Liver (tissue), 9 donors: ENCODE results near the gene PLSCR1. TPM values are rescaled to one million over a fixed set of nuclear protein-coding genes. Genes with fewer than 3 reads are reported as not detected.

ENCODE experiments used
- DNase-seq: peaks from one replicate; pipeline ENCODE4 v3.0.0-alpha.2; 2017; ENCODE audit warnings: low spot score
- H3K27ac ChIP-seq, 2 donors: one replicate each; pipeline ENCODE4 v1.7.0; 2013; ENCODE audit warnings: inconsistent platforms in 2 of 2, low read length in 2 of 2, control low read depth in 1 of 2, low read depth in 1 of 2, mild to moderate bottlenecking in 1 of 2
- H3K27me3 ChIP-seq, 4 donors: one replicate each; pipeline versions ENCODE4 v1.6.1 to v1.7.0; 2013; ENCODE audit warnings: low read length in 3 of 4, inconsistent platforms in 1 of 4, mild to moderate bottlenecking in 1 of 4, moderate library complexity in 1 of 4; ENCODE audit not compliant: control insufficient read depth in 4 of 4, insufficient read depth in 4 of 4
- H3K36me3 ChIP-seq, 4 donors: one replicate each; pipeline versions ENCODE4 v1.6.1 to v1.7.0; 2013; ENCODE audit warnings: low read length in 3 of 4, mild to moderate bottlenecking in 3 of 4, low read depth in 1 of 4, moderate library complexity in 1 of 4; ENCODE audit not compliant: control insufficient read depth in 4 of 4, insufficient read depth in 3 of 4
- H3K4me1 ChIP-seq, 4 donors: one replicate each; pipeline versions ENCODE4 v1.6.1 to v1.7.0; 2013; ENCODE audit warnings: low read length in 3 of 4, mild to moderate bottlenecking in 3 of 4, moderate library complexity in 1 of 4; ENCODE audit not compliant: control insufficient read depth in 4 of 4, insufficient read depth in 4 of 4
- H3K4me3 ChIP-seq, 3 donors: one replicate each; pipeline versions ENCODE4 v1.6.1 to v1.7.0; 2013; ENCODE audit warnings: low read length in 3 of 3, control low read depth in 1 of 3, low read depth in 1 of 3, mild to moderate bottlenecking in 1 of 3
- H3K9ac ChIP-seq, 2 donors: one replicate each; pipeline ENCODE4 v1.7.0; 2013; ENCODE audit warnings: low read length in 2 of 2, mild to moderate bottlenecking in 2 of 2, moderate library complexity in 2 of 2, control low read depth in 1 of 2, low read depth in 1 of 2
- H3K9me3 ChIP-seq, 4 donors: one replicate each; pipeline versions ENCODE4 v1.6.1 to v1.7.0; 2013; ENCODE audit warnings: low read length in 3 of 4; ENCODE audit not compliant: control insufficient read depth in 4 of 4
- EGR1 ChIP-seq, 2 donors: IDR thresholded peaks; 2 replicates each; pipeline ENCODE4 v1.6.1; 2016 to 2018; ENCODE audit warnings: antibody characterized with exemption in 2 of 2, low read depth in 2 of 2
- FOXA1 ChIP-seq: IDR thresholded peaks from 2 replicates; pipeline ENCODE4 v1.6.1; 2016; ENCODE audit warnings: antibody characterized with exemption
- FOXA2 ChIP-seq: IDR thresholded peaks from 2 replicates; pipeline ENCODE4 v1.6.1; 2016; ENCODE audit warnings: antibody characterized with exemption
- GABPA ChIP-seq, 2 donors: IDR thresholded peaks in 1 of 2; conservative IDR thresholded peaks in 1 of 2; 2 replicates each; pipeline ENCODE4 v1.6.1; 2016; ENCODE audit warnings: antibody characterized with exemption in 2 of 2, mild to moderate bottlenecking in 1 of 2, moderate library complexity in 1 of 2
- HNF4A ChIP-seq, 2 donors: conservative IDR thresholded peaks; 2 replicates each; pipeline ENCODE4 v1.6.1; 2016; ENCODE audit warnings: antibody characterized with exemption in 2 of 2, mild to moderate bottlenecking in 2 of 2
- HNF4G ChIP-seq: IDR thresholded peaks from 2 replicates; pipeline ENCODE4 v1.6.1; 2016; ENCODE audit warnings: antibody characterized with exemption
- JUND ChIP-seq, 2 donors: IDR thresholded peaks; 2 replicates each; pipeline ENCODE4 v1.6.1; 2016; ENCODE audit warnings: antibody characterized with exemption in 2 of 2
- NR2F2 ChIP-seq: IDR thresholded peaks from 2 replicates; pipeline ENCODE4 v1.6.1; 2016; ENCODE audit warnings: antibody characterized with exemption
- RAD21 ChIP-seq, 2 donors: IDR thresholded peaks; 2 replicates each; pipeline ENCODE4 v1.6.1; 2016; ENCODE audit warnings: antibody characterized with exemption in 2 of 2, mild to moderate bottlenecking in 2 of 2
- SP1 ChIP-seq: IDR thresholded peaks from 2 replicates; pipeline ENCODE4 v1.6.1; 2018; ENCODE audit warnings: antibody characterized with exemption, mild to moderate bottlenecking
- TAF1 ChIP-seq: conservative IDR thresholded peaks from 2 replicates; pipeline ENCODE4 v1.6.1; 2016; ENCODE audit warnings: antibody characterized with exemption, mild to moderate bottlenecking
- YY1 ChIP-seq: IDR thresholded peaks from 2 replicates; pipeline ENCODE4 v1.6.1; 2016; ENCODE audit warnings: antibody characterized with exemption, mild to moderate bottlenecking
- WGBS: extraction: QIAGEN DNeasy Blood & Tissue Kit; methylation state at CpG from one replicate; pipeline ENCODE4 v1.1.7; 2013; 5-methylcytosine and 5-hydroxymethylcytosine counted together
- polyA plus RNA-seq, 2 donors: library from polyadenylated mRNA; stranded (reverse) in 1 of 2; unstranded in 1 of 2; fragments of 200-250 nt in 1 of 2; fragments of >200 nt in 1 of 2; fragmentation: Nextera tagmentation in 1 of 2; extraction: Ambion mirVana in 1 of 2; gene quantifications; one replicate each; pipeline versions ENCODE4 v1.2.1 to v1.2.3, GENCODE V29; 2013 to 2015
- total RNA-seq, 2 donors: library from RNA; depleted of rRNA; stranded (reverse); fragments of >200 nt; gene quantifications; one replicate each; pipeline ENCODE4 v1.2.3, GENCODE V29; 2014
- TF ChIP-seq, protein P1 (sequence below): IDR thresholded peaks from 2 replicates; pipeline ENCODE4 v1.6.1; 2016; ENCODE audit warnings: antibody characterized with exemption
- TF ChIP-seq, protein P2 (sequence below): fragments of 150-350 bp; IDR thresholded peaks from 2 replicates; pipeline ENCODE4 v1.5.1; 2017; ENCODE audit warnings: improper control_type of control experiment, low read depth, low read length; ENCODE audit not compliant: missing input control
- TF ChIP-seq, protein P3 (sequence below): IDR thresholded peaks from 2 replicates; pipeline ENCODE4 v1.6.1; 2016; ENCODE audit warnings: antibody characterized with exemption
- TF ChIP-seq, protein P4 (sequence below): IDR thresholded peaks from 2 replicates; pipeline ENCODE4 v1.6.1; 2016; ENCODE audit warnings: antibody characterized with exemption
- donor health status: healthy.
- donor health status: healthy.
- donor health status: healthy.
- donor health status: healthy.
- donor health status: healthy.

PLSCR1 gene
- total and polyA plus RNA-seq, 4 donors, result 30.2 to 76.4 (median 34.3) TPM

DNA sequence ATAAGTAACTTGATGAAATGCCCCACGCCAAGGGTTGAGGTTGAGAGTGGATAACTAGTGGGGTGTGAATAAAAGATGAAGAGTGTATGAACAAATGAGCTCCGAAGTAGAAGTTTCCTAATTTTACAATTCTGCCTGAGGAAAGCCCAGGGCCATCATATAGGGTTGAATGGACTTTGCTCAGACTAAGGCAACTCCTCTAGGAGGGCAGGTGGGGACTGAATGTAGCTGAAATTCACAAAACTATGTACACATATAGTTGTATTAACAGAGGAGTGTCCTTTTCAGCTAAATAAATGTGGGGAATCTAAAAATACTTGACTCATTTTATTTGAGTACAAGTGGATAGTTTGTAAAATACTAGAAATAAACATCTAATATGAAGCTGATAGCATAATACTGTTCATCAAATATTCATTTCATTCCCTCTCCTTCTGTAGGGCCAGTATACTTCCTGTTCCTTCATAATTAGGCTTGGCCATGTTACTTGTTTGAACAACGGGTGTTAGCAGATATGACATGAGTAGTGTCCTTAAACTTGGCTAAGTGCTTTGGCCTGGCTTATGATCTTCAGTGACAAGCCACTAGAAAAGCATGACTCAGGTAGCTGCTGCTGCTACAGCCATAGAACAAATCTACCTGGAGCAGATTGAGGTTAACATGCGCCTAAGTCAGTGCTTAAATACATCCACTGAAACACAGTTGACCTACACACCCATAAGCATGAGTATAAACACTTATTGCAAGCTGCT is 26.5 kb downstream of the PLSCR1 start:
- DNase-seq, result no peak
- H3K9ac ChIP-seq, result no peak overlapping the region
- no peaks in the 10 kb centered on the region for H3K9me3 ChIP-seq
- H3K4me1 ChIP-seq, result peaks cover 2 to 29% (median 13%) of the 10 kb centered on the region in 4 donors
- no peaks in the 10 kb centered on the region for H3K27me3 ChIP-seq
- H3K36me3 ChIP-seq, result peaks cover 2 to 25% (median 12%) of the 10 kb centered on the region in 4 donors
- H3K4me3 ChIP-seq, result no peak overlapping the region
- H3K27ac ChIP-seq, result peak overlapping the region in 1 of 2 donors; percentile 41
- 66% methylated on average over 4 of the region's 4 CpGs for WGBS
- TF ChIP-seq SP1 (peak; percentile 7), EGR1 (IDR thresholded peaks at IDR 0.05; ENCODE audit: low read depth in 2 of 2) (no peak), RAD21 (IDR thresholded peaks at IDR 0.05) (no peak), NR2F2 (no peak), JUND (IDR thresholded peaks at IDR 0.05) (no peak), YY1 (no peak)
- TF ChIP-seq, protein P1, sequence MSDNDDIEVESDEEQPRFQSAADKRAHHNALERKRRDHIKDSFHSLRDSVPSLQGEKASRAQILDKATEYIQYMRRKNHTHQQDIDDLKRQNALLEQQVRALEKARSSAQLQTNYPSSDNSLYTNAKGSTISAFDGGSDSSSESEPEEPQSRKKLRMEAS, result no peak

DNA sequence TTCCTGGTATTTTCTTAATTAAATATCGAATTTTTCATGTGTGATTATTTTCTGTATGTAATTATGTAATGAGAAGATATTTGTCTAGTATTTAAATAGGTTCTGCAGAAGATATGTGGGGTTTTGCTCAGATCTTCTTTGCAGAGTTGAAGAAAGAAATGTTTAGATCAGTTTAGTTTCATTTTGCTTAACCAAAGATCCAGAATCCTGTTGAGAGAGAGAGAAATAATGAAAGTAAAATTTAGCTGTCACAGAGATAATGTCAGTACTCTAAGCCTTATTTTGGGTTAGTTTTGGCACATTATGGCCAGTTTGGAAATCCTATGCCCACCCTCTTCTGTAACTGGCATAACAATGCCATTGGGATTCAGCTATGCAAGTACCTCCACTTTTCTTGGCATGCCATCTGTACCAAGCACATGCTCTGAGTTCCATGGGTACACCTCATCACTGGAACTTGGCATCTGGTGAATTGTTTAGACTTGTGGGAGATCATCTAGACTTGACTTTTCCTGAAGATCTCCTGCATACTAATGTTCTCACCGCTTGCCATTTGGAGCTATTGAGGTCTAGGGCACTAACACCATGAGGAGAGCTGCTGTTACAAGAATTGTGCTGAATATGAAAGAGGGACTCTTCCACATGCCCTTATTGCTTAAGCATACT is 30.9 kb downstream of the PLSCR1 start:
- WGBS, result 81% methylated on average over 2 of the region's 2 CpGs
- no peaks in the 10 kb centered on the region for H3K9me3 ChIP-seq
- no peak overlapping the region for H3K9ac ChIP-seq
- H3K4me3 ChIP-seq, result no peak overlapping the region
- no peak for DNase-seq
- H3K27me3 ChIP-seq, result no peaks in the 10 kb centered on the region
- H3K36me3 ChIP-seq, result peaks cover 0 to 21% (median 5%) of the 10 kb centered on the region in 4 donors
- H3K4me1 ChIP-seq, result peaks cover 6 to 47% (median 23%) of the 10 kb centered on the region in 4 donors
- TF ChIP-seq FOXA2, result no peak
- no peak for TF ChIP-seq YY1
- no peak for TF ChIP-seq GABPA (IDR thresholded peaks at IDR 0.05 in 1 of 2, conservative IDR thresholded peaks at IDR 0.05 in 1 of 2)
- TF ChIP-seq HNF4G, result no peak
- no peak for TF ChIP-seq HNF4A (conservative IDR thresholded peaks at IDR 0.05)
- TF ChIP-seq EGR1 (IDR thresholded peaks at IDR 0.05; ENCODE audit: low read depth in 2 of 2), result no peak
- TF ChIP-seq, protein P2, sequence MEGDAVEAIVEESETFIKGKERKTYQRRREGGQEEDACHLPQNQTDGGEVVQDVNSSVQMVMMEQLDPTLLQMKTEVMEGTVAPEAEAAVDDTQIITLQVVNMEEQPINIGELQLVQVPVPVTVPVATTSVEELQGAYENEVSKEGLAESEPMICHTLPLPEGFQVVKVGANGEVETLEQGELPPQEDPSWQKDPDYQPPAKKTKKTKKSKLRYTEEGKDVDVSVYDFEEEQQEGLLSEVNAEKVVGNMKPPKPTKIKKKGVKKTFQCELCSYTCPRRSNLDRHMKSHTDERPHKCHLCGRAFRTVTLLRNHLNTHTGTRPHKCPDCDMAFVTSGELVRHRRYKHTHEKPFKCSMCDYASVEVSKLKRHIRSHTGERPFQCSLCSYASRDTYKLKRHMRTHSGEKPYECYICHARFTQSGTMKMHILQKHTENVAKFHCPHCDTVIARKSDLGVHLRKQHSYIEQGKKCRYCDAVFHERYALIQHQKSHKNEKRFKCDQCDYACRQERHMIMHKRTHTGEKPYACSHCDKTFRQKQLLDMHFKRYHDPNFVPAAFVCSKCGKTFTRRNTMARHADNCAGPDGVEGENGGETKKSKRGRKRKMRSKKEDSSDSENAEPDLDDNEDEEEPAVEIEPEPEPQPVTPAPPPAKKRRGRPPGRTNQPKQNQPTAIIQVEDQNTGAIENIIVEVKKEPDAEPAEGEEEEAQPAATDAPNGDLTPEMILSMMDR, result no peak
- peak overlapping the region; percentile 22 to 47 for H3K27ac ChIP-seq

DNA sequence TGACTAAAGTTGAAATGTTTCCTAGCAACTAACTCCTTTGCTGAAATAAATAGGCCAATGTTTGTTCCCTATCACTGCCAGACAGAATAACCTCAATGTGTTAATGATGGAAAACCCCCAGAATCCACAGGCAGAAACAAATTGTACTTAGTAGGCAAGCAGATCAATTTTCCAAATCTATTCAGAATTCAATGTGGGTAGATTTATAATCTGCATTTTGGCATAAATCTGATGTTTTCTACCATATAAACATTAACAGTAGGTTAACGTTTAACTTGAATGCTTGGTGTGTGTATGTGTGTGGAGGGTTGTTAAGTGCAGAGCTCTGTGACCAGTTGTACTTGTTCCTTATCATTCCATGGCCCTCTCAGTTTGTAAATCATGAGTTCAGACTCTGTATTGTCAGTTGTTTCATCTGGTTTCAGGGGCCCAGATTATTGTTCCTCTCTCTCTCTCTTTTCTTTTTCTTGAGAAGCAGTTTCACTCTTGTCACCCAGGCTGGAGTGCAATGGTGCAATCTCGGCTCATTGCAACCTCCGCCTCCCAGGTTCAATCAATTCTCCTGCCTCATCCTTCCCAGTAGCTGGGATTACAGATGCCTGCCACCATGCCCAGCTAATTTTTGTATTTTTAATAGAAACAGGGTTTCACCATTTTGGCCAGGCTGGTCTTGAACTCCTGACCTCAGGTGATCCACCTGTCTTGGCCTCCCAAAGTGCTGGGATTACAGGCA is 32.8 kb downstream of the PLSCR1 start:
- Histone ChIP-seq H3K27ac (peak overlapping the region; percentile 68 to 77), H3K27me3 (no peaks in the 10 kb centered on the region), H3K9me3 (no peaks in the 10 kb centered on the region), H3K9ac (no peak overlapping the region), H3K4me1 (peaks cover 11 to 43% (median 22%) of the 10 kb centered on the region in 4 donors), H3K4me3 (no peak overlapping the region), H3K36me3 (peaks cover 0 to 17% (median 5%) of the 10 kb centered on the region in 4 donors)
- 28% methylated on average over 3 of the region's 3 CpGs for WGBS
- no peak for DNase-seq
- TF ChIP-seq EGR1 (IDR thresholded peaks at IDR 0.05; ENCODE audit: low read depth in 2 of 2) (peak in 1 of 2 donors; percentile 64), RAD21 (IDR thresholded peaks at IDR 0.05) (peak in 1 of 2 donors; percentile 14), HNF4G (no peak), TAF1 (peak; percentile 43), SP1 (peak; percentile 89), NR2F2 (no peak), GABPA (IDR thresholded peaks at IDR 0.05 in 1 of 2, conservative IDR thresholded peaks at IDR 0.05 in 1 of 2) (no peak), HNF4A (conservative IDR thresholded peaks at IDR 0.05) (peak; percentile 40 to 51), FOXA1 (peak; percentile 26), JUND (IDR thresholded peaks at IDR 0.05) (peak in 1 of 2 donors; percentile 35), FOXA2 (peak; percentile 26)
- TF ChIP-seq, protein P2, result no peak
- TF ChIP-seq, protein P1, result peak; percentile 47
- TF ChIP-seq, protein P3, sequence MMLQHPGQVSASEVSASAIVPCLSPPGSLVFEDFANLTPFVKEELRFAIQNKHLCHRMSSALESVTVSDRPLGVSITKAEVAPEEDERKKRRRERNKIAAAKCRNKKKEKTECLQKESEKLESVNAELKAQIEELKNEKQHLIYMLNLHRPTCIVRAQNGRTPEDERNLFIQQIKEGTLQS, result no peak
- TF ChIP-seq, protein P4, sequence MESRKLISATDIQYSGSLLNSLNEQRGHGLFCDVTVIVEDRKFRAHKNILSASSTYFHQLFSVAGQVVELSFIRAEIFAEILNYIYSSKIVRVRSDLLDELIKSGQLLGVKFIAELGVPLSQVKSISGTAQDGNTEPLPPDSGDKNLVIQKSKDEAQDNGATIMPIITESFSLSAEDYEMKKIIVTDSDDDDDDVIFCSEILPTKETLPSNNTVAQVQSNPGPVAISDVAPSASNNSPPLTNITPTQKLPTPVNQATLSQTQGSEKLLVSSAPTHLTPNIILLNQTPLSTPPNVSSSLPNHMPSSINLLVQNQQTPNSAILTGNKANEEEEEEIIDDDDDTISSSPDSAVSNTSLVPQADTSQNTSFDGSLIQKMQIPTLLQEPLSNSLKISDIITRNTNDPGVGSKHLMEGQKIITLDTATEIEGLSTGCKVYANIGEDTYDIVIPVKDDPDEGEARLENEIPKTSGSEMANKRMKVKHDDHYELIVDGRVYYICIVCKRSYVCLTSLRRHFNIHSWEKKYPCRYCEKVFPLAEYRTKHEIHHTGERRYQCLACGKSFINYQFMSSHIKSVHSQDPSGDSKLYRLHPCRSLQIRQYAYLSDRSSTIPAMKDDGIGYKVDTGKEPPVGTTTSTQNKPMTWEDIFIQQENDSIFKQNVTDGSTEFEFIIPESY, result peak; percentile 65
